GM18507 (cell line): ENCODE data around the gene ARL13B.

ENCODE experiments used
- DNase-seq: peaks from one replicate; pipeline ENCODE4 v3.0.0; 2011; ENCODE audit warnings: low read depth; ENCODE audit not compliant: insufficient read length; ENCODE audit errors: extremely low spot score
- FAIRE-seq: peaks from 2 replicates; lab custom pipeline; 2011; peaks lifted over from hg19 to GRCh38; lab: Jason Lieb, UNC

Gene ARL13B

DNA sequence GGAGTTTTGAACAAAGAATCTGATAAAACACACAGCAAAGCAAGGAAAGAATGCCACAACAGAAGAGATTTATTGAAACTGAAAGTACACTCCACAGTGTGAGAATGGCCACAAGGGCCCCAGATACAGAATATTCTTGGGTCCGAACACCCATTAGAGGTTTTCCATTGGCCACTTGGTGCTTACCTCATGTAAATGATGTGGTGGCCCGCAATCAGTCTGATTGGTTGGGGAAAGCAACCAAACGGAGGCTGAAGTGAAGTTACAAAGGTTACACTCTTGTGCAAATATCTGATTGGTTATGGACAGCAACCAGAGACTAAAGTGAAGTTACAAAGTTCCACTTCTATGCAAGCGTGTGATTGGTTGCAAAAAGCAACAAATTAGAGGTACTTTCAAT is 103.3 kb downstream of the ARL13B start:
- FAIRE-seq (no peak), DNase-seq (no peak)

DNA sequence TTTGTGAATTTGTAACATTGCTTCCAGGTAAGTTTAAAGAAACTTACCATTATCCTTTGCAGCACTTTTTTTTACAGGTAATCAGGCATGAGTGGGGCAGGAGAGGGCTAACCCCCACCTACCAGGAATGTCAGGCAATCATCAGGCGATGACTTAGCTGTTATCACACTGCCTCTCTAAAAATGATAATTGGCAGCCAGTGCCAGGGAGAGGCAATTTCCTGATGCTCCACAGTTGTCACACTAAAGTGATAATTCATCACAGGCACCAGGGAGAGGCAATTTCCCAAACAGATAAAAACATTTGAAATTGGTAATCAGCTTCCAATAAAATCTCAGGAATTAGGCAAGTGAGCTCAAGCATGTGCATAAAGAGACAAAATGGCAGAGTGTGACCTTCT is 109.2 kb downstream of the ARL13B start:
- DNase-seq: no peak
- FAIRE-seq: no peak

DNA sequence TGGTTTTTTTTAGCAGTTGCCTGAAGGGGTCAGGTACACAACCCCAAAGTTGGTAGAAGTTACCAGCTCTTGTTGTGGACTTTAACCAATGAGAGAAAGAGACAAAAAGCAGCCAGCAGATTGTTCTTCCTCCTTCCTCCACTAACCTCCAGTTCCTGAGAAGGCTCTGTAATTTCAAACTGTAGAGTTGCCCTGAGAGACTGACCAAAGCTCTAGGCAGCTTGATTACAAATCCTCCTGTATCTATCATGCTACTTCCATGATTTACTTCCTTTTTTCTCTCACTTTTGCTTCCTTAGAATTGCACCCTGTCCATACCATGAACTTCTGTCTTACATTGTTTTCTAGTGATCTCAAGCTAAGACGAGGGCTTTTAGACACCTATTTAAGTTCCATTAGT is 112.1 kb downstream of the ARL13B start:
- no peak for FAIRE-seq
- DNase-seq: no peak

DNA sequence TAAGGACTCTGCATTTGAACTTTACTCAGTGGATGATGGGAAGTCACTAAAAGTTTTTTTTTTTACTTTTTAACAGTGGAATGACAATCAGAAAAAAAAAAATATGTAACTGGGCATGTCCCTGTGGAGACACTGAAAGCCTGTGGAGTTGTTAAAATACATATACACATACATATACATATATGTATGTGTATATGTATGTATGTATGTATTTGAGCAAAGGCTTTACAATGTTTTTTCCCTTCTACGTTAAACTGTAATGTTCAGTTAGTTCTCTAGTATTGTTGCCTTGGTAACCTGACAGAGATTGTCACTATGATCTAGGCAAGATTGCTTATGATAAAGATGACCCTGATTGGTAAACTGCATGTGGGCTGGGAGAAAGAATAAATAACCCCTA is 113.2 kb downstream of the ARL13B start:
- FAIRE-seq (no peak), DNase-seq (no peak)

DNA sequence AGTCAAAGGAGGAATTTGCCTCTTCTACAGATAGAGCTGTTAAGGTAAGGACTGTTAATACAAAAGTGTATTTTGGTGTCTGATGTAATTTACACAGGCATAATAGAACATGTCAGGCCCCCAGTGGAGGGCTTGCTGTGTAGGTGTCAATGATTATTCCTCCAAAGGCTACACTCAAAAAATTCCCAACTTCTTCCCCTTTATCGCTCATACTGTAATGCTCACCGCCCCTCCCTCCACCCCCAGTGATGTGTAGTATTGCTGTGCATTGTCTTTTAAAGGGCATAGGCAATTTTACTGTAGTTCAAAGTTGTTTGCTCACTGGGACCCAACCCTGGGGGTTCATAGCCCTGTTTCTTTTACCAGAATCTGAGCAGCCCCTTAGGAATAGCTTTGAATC is 115.2 kb downstream of the ARL13B start:
- no peak for DNase-seq

DNA sequence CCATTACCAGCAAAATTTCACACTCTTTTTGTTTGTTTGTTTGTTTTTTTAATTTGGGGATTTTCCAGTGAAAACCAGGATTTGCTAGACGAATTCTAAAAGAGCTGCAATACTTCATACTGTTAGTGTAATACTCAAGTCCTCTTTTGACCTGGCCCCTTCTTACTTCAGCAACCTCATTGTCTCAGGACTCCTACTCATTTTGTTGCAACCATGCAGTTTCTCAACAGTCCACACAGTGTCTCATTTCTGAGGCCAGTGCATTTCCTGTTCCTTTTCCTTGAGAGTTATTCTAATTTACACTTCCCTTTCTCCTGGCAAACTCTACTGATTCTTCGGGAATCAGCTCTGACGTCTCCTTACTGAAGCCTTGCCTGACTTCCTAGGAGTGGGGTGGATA is 118.5 kb downstream of the ARL13B start:
- no peak for FAIRE-seq
- no peak for DNase-seq

More for the DNA sequence above, 115.2 kb downstream of the ARL13B start:
- FAIRE-seq: no peak

DNA sequence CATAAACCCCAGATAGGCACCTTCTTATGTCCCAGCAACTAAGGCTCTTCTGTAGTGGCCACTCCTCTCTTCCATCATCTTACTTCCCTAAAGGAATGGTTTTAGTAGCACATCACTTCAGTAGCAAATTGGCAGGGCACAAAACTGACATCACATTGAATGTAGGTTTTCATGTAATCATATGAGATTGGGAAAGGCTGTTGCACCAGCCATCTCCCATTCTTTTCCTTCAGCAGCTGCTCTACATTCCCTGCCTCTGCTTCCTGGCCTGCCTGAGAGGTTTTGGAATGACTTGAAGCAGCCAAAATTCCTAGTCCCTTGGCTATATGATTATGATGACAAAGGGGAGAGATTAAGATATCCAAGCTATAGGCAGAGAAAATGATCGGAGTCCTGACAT is 119.4 kb downstream of the ARL13B start:
- no peak for DNase-seq
- FAIRE-seq: no peak

DNA sequence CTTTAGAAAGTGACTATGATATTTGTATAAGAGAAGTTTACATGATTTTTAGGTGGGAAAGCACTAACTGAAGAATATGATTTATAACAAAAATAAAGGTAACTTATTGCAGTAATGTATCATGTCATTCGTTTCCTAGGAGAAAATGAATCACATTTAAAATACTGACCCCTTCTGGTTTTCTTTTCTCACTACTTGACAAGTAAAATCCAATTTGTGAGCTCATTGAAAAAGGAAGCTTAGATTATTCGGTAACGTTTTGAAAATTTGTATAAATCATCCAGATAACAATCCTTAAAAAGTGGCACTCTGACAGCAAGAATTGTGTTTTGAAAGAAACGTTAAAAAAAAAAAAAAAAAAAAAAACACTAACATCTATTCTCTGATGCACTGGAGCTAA is 121.9 kb downstream of the ARL13B start:
- DNase-seq: no peak
- FAIRE-seq: no peak
